Measurements from ENCODE around the gene ARL6IP6.

DNA sequence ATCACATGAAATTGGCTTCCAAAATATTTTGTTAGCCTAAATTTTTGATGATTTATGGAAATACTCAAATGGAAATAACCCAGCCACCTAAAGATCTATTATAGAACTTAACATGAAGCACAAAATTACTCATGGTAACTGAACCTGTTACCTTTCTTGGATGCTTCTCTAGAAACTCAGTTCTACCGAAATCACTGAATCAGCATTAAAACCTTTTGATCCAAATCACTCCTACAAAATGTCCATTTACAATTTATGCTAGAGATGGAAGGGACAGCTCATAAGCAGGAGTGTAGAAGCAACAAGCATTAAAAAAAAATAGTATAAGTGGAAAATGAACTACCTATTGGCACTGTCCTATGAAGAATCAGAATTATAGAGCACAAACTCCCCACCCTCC is 3.3 kb upstream of the ARL6IP6 start:
- TF ChIP-seq, protein P1, sequence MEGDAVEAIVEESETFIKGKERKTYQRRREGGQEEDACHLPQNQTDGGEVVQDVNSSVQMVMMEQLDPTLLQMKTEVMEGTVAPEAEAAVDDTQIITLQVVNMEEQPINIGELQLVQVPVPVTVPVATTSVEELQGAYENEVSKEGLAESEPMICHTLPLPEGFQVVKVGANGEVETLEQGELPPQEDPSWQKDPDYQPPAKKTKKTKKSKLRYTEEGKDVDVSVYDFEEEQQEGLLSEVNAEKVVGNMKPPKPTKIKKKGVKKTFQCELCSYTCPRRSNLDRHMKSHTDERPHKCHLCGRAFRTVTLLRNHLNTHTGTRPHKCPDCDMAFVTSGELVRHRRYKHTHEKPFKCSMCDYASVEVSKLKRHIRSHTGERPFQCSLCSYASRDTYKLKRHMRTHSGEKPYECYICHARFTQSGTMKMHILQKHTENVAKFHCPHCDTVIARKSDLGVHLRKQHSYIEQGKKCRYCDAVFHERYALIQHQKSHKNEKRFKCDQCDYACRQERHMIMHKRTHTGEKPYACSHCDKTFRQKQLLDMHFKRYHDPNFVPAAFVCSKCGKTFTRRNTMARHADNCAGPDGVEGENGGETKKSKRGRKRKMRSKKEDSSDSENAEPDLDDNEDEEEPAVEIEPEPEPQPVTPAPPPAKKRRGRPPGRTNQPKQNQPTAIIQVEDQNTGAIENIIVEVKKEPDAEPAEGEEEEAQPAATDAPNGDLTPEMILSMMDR (IDR thresholded peaks at IDR 0.05) = no peak
- no peak for TF ChIP-seq POLR2A (IDR thresholded peaks at IDR 0.05)

Measured in heart left ventricle (tissue), 13 donors.